H1 (cell line): Measurements from ENCODE around the gene FAM81A. TPM values are rescaled to one million over a fixed set of nuclear protein-coding genes. Genes with fewer than 3 reads are reported as not detected.

ENCODE experiments used
- CTCF ChIA-PET: fragments of 300-600 bp; sonication (Branson Sonifier 250); formaldehyde crosslinking; loops from one replicate; lab custom pipeline; 2021; ENCODE audit not compliant: partially characterized antibody; lab: Charles Lee
- POLR2A ChIA-PET: fragments of 300-600 bp; sonication (Branson Sonifier 250); formaldehyde crosslinking; loops from one replicate; lab custom pipeline; 2021; ENCODE audit warnings: inconsistent platforms; ENCODE audit not compliant: partially characterized antibody; lab: Charles Lee
- DNase-seq, 2 experiments: peaks; one replicate each; pipeline versions ENCODE4 v3.0.0 to v3.0.0-alpha.2; 2010 to 2022; ENCODE audit warnings: low spot score in 2 of 2, low read depth in 1 of 2, mixed read lengths in 1 of 2
- FAIRE-seq: peaks from 2 replicates; lab custom pipeline; 2011; peaks lifted over from hg19 to GRCh38; lab: Jason Lieb, UNC
- H2AFZ ChIP-seq: 2 replicates; pipeline ENCODE4 v1.8.1; 2012; ENCODE audit warnings: low read length, inconsistent platforms
- H2AK5ac ChIP-seq: 2 replicates; pipeline ENCODE4 v1.6.1; 2013; ENCODE audit warnings: low read depth, low read length
- H2BK120ac ChIP-seq: replicated peaks from 2 replicates; pipeline ENCODE3; 2013; ENCODE audit warnings: low read depth, low read length, inconsistent platforms
- H2BK12ac ChIP-seq: 2 replicates; pipeline ENCODE4 v1.6.1; 2013; ENCODE audit warnings: low read depth, low read length
- H2BK15ac ChIP-seq: 2 replicates; pipeline ENCODE4 v1.6.1; 2013; ENCODE audit warnings: low read length
- H2BK20ac ChIP-seq: 2 replicates; pipeline ENCODE4 v1.6.1; 2013; ENCODE audit warnings: low read length
- H2BK5ac ChIP-seq: 2 replicates; pipeline ENCODE4 v1.6.1; 2013; ENCODE audit warnings: low read depth, low read length
- H3K14ac ChIP-seq: 2 replicates; pipeline ENCODE4 v1.6.1; 2013; ENCODE audit warnings: inconsistent platforms; ENCODE audit not compliant: insufficient read length
- H3K18ac ChIP-seq: 2 replicates; pipeline ENCODE4 v1.6.1; 2013; ENCODE audit warnings: low read length; ENCODE audit errors: extremely low read depth
- H3K23ac ChIP-seq: 2 replicates; pipeline ENCODE4 v1.6.1; 2013; ENCODE audit warnings: inconsistent platforms; ENCODE audit not compliant: insufficient read length
- H3K23me2 ChIP-seq: 2 replicates; pipeline ENCODE4 v1.6.1; 2013; ENCODE audit warnings: low read depth, low read length
- H3K27ac ChIP-seq: 2 replicates; pipeline ENCODE4 v1.6.1; 2011; ENCODE audit warnings: low read depth, low read length, inconsistent platforms
- H3K27me3 ChIP-seq, 4 experiments: replicated peaks in 1 of 4; 1 replicate in 1 of 4; 2 replicates in 3 of 4; pipeline versions ENCODE4 v1.6.1 to v1.8.1; 2011 to 2013; ENCODE audit warnings: low read length in 3 of 4, mild to moderate bottlenecking in 3 of 4, inconsistent platforms in 2 of 4, mixed read lengths in 2 of 4, moderate library complexity in 1 of 4; ENCODE audit not compliant: control insufficient read depth in 3 of 4, insufficient read depth in 3 of 4; ENCODE audit errors: extremely low read depth in 1 of 4
- H3K36me3 ChIP-seq, 4 experiments: 2 replicates each; pipeline versions ENCODE4 v1.6.1 to v1.8.1; 2011 to 2013; ENCODE audit warnings: mild to moderate bottlenecking in 4 of 4, low read length in 3 of 4, moderate library complexity in 2 of 4, control low read depth in 1 of 4, inconsistent platforms in 1 of 4; ENCODE audit not compliant: insufficient read depth in 4 of 4, control insufficient read depth in 2 of 4
- H3K4ac ChIP-seq: replicated peaks from 2 replicates; pipeline ENCODE3; 2013; ENCODE audit warnings: low read length, low read depth, mixed read lengths, inconsistent platforms; ENCODE audit not compliant: insufficient read length
- H3K4me1 ChIP-seq, 4 experiments: replicated peaks in 1 of 4; 1 replicate in 1 of 4; 2 replicates in 3 of 4; pipeline versions ENCODE4 v1.6.1 to v1.8.1; 2011 to 2013; ENCODE audit warnings: low read length in 3 of 4, inconsistent platforms in 2 of 4, mixed read lengths in 1 of 4; ENCODE audit not compliant: insufficient read depth in 4 of 4, control insufficient read depth in 3 of 4
- H3K4me2 ChIP-seq, 2 experiments: 2 replicates each; pipeline versions ENCODE4 v1.6.1 to v1.8.1; 2011 to 2013; ENCODE audit warnings: low read depth in 2 of 2, low read length in 2 of 2, control low read depth in 1 of 2, inconsistent platforms in 1 of 2, mild to moderate bottlenecking in 1 of 2; ENCODE audit not compliant: insufficient read depth in 1 of 2
- H3K4me3 ChIP-seq, 4 experiments: fragments of 200-600, 300-600 bp in 1 of 4; sonication (generic), shearing (Covaris generic), sonication (Bioruptor Twin) in 1 of 4; 2 replicates each; pipeline versions ENCODE4 v1.5.1 to v1.8.1; 2011 to 2016; ENCODE audit warnings: low read length in 4 of 4, low read depth in 3 of 4, control low read depth in 2 of 4, inconsistent platforms in 2 of 4, mild to moderate bottlenecking in 2 of 4, mixed read lengths in 1 of 4, moderate library complexity in 1 of 4; ENCODE audit not compliant: insufficient read depth in 2 of 4; ENCODE audit errors: extremely low read depth in 1 of 4
- H3K56ac ChIP-seq: replicated peaks from 2 replicates; pipeline ENCODE3; 2013; ENCODE audit warnings: low read depth, mild to moderate bottlenecking, mixed read lengths, low read length, inconsistent platforms; ENCODE audit not compliant: insufficient read length
- H3K79me1 ChIP-seq: 2 replicates; pipeline ENCODE4 v1.6.1; 2013; ENCODE audit warnings: low read depth, low read length, control low read depth
- H3K79me2 ChIP-seq, 2 experiments: 2 replicates each; pipeline versions ENCODE4 v1.6.1 to v1.8.1; 2012 to 2013; ENCODE audit warnings: low read length in 2 of 2, mild to moderate bottlenecking in 2 of 2, inconsistent platforms in 1 of 2; ENCODE audit not compliant: insufficient read depth in 2 of 2, control insufficient read depth in 1 of 2
- H3K9ac ChIP-seq, 4 experiments: replicated peaks in 1 of 4; 1 replicate in 1 of 4; 2 replicates in 3 of 4; pipeline versions ENCODE4 v1.6.1 to v1.8.1; 2011 to 2013; ENCODE audit warnings: low read depth in 3 of 4, low read length in 3 of 4, control low read depth in 2 of 4, mild to moderate bottlenecking in 2 of 4, moderate library complexity in 2 of 4, inconsistent platforms in 1 of 4; ENCODE audit errors: extremely low read depth in 1 of 4
- H3K9me3 ChIP-seq, 2 experiments: 2 replicates each; pipeline versions ENCODE4 v1.6.1 to v1.8.1; 2012 to 2013; ENCODE audit warnings: mild to moderate bottlenecking in 2 of 2, moderate library complexity in 2 of 2, control low read depth in 1 of 2, inconsistent platforms in 1 of 2, low read depth in 1 of 2, low read length in 1 of 2, mixed read lengths in 1 of 2; ENCODE audit not compliant: insufficient read depth in 2 of 2
- H4K20me1 ChIP-seq, 2 experiments: replicated peaks in 1 of 2; 2 replicates each; pipeline versions ENCODE3 to v1.8.1; 2011 to 2013; ENCODE audit warnings: inconsistent platforms in 2 of 2, low read length in 2 of 2, mild to moderate bottlenecking in 1 of 2; ENCODE audit not compliant: insufficient read depth in 2 of 2, control insufficient read depth in 1 of 2
- H4K5ac ChIP-seq: 2 replicates; pipeline ENCODE4 v1.6.1; 2013; ENCODE audit warnings: low read length, low read depth, mixed read lengths, inconsistent platforms; ENCODE audit not compliant: insufficient read length
- H4K8ac ChIP-seq: 2 replicates; pipeline ENCODE4 v1.8.0; 2013; ENCODE audit warnings: mild to moderate bottlenecking, moderate library complexity, low read length, inconsistent platforms; ENCODE audit not compliant: insufficient read depth; ENCODE audit errors: extremely low read depth
- H4K91ac ChIP-seq: replicated peaks from 2 replicates; pipeline ENCODE3; 2013; ENCODE audit warnings: low read length, mixed read lengths, inconsistent platforms; ENCODE audit not compliant: insufficient read length
- GTF2F1 ChIP-seq: IDR thresholded peaks from 2 replicates; pipeline ENCODE4 v1.6.1; 2012; ENCODE audit warnings: low read depth, low read length, improper control_type of control experiment, borderline replicate concordance
- JUN ChIP-seq: IDR thresholded peaks from 2 replicates; pipeline ENCODE4 v1.6.1; 2011; ENCODE audit warnings: low read depth, mild to moderate bottlenecking, improper control_type of control experiment, low read length
- KDM5A ChIP-seq: fragments of 200-600 bp; IDR thresholded peaks from 2 replicates; pipeline ENCODE4 v1.7.1; 2012; ENCODE audit warnings: mild to moderate bottlenecking, low read length, inconsistent platforms, mixed read lengths
- MAX ChIP-seq: IDR thresholded peaks from 2 replicates; pipeline ENCODE4 v1.6.1; 2012; ENCODE audit warnings: inconsistent platforms
- RBBP5 ChIP-seq: IDR thresholded peaks from 2 replicates; pipeline ENCODE4 v1.7.1; 2012; ENCODE audit warnings: low read depth, mild to moderate bottlenecking, inconsistent platforms, low read length, moderate library complexity, borderline replicate concordance
- SIN3A ChIP-seq, 2 experiments: IDR thresholded peaks in 1 of 2; conservative IDR thresholded peaks in 1 of 2; 2 replicates each; pipeline ENCODE4 v1.6.1; 2011 to 2012; ENCODE audit warnings: low read length in 2 of 2, improper control_type of control experiment in 1 of 2, low read depth in 1 of 2, mild to moderate bottlenecking in 1 of 2
- ZNF274 ChIP-seq: IDR thresholded peaks from 2 replicates; pipeline ENCODE4 v1.7.0; 2012; ENCODE audit warnings: low read length, borderline replicate concordance; ENCODE audit errors: extremely low read depth
- WGBS, 2 experiments: shearing (Covaris generic) in 1 of 2; methylation state at CpG; one replicate each; pipeline versions ENCODE4 v1.1.6 to v1.1.7; 2013 to 2015; ENCODE audit warnings: low lambda C conversion rate in 2 of 2, mixed read lengths in 2 of 2, inconsistent platforms in 1 of 2, low coverage in 1 of 2, missing lambda C conversion rate in 1 of 2; ENCODE audit not compliant: insufficient replicate concordance in 2 of 2, insufficient coverage in 1 of 2, insufficient read length in 1 of 2; ENCODE audit errors: extremely low coverage in 1 of 2, missing lambda C conversion rate in 1 of 2; 5-methylcytosine and 5-hydroxymethylcytosine counted together
- polyA plus RNA-seq, 7 experiments: library from polyadenylated mRNA; depleted of rRNA in 3 of 7; stranded (reverse) in 5 of 7; unstranded in 2 of 7; fragments of >200 nt in 5 of 7; fragments of 200-250 nt in 2 of 7; gene quantifications; 1 replicate in 5 of 7; 2 replicates in 1 of 7; 4 replicates in 1 of 7; pipeline versions ENCODE4 v1.2.1 to v1.2.3, GENCODE V29; 2011 to 2013; ENCODE audit warnings: missing spikeins in 2 of 7, mixed read lengths in 2 of 7
- total RNA-seq: library from RNA; stranded (reverse); fragmentation: NEBNext Ultra II Directional; extraction: Animal tissue kit (Norgen Biotek cat#: 25700); gene quantifications from 2 replicates; pipeline ENCODE4 v1.2.1, GENCODE V29; 2021

Gene FAM81A
- total and polyA plus RNA-seq, 2 of the 8 experiments (the other 6 are each of a cell fraction or from before 2014, with no cell fraction given) = 0.56 to 3.0 TPM

GRCh38 chr15:59538494-59538893, 100.5 kb downstream of the FAM81A start:
- no peak for TF ChIP-seq RBBP5
- no peak for TF ChIP-seq KDM5A
- TF ChIP-seq MAX = no peak
- no peak for TF ChIP-seq ZNF274
- TF ChIP-seq GTF2F1 = no peak
- no peak for TF ChIP-seq SIN3A (conservative IDR thresholded peaks at IDR 0.05 in 1 of 2, IDR thresholded peaks at IDR 0.05 in 1 of 2; ENCODE audit: low read depth in 1 of 2, low read length in 2 of 2)
- no peak for TF ChIP-seq JUN
- no peak for FAIRE-seq

More at GRCh38 chr15:59538494-59538893, 100.5 kb downstream of the FAM81A start:
- POLR2A ChIA-PET = no interaction called here
- Histone ChIP-seq H2AFZ (no peak overlapping the region), H3K23me2 (no peaks in the 10 kb centered on the region), H2BK12ac (no peak overlapping the region), H3K18ac (no peak overlapping the region), H3K27ac (no peak overlapping the region), H2BK120ac (no peak overlapping the region), H3K4me1 (no peaks in the 10 kb centered on the region), H3K9ac (no peak overlapping the region), H3K36me3 (no peaks in the 10 kb centered on the region), H2BK20ac (no peak overlapping the region), H4K8ac (no peak overlapping the region), H3K4ac (no peak overlapping the region), H3K4me2 (no peak overlapping the region), H2BK15ac (no peak overlapping the region), H4K20me1 (no peaks in the 10 kb centered on the region), H3K79me2 (no peaks in the 10 kb centered on the region), H4K91ac (no peak overlapping the region), H3K23ac (no peak overlapping the region), H2BK5ac (no peak overlapping the region), H3K56ac (no peak overlapping the region), H3K27me3 (peaks cover 0 to 4% (median 1%) of the 10 kb centered on the region in 4 experiments; a peak in 1 of 7 replicates), H2AK5ac (no peak overlapping the region), H3K4me3 (no peak overlapping the region), H3K14ac (no peak overlapping the region), H3K79me1 (no peaks in the 10 kb centered on the region), H3K9me3 (no peaks in the 10 kb centered on the region), H4K5ac (no peak overlapping the region)
- CTCF ChIA-PET = interaction anchor here (0.6 to 1.0 kb wide), 2 partner anchors 9 to 335 kb away, joined by 4 read pairs; no protein-coding TSS in a partner anchor
- no peak for DNase-seq
- 83% methylated on average over 3 of the region's 3 CpGs; no CpG with 5 or more reads in 1 of the 2 experiments for whole genome bisulfite sequencing, 2 experiments
